GM15510 (cell line): ENCODE results near the gene FXR2.

Source experiments
- POLR2A ChIP-seq: IDR thresholded peaks from 3 replicates; pipeline ENCODE4 v1.6.1; 2011; ENCODE audit warnings: borderline replicate concordance; ENCODE audit not compliant: insufficient read length; ENCODE audit errors: extremely low read depth

FXR2 gene

GRCh38 chr17:7583253-7584109 is 31.2 kb downstream of the FXR2 start, which contains the start of gene MPDU1:
TSS of gene MPDU1 (plus strand) at chr17:7583852. CDS start at chr17:7583863, 11 bp downstream.
- TF ChIP-seq POLR2A: peak; percentile 85

GRCh38 chr17:7582396-7583252 is 32.1 kb downstream of the FXR2 start:
- TF ChIP-seq POLR2A: no peak

DNA sequence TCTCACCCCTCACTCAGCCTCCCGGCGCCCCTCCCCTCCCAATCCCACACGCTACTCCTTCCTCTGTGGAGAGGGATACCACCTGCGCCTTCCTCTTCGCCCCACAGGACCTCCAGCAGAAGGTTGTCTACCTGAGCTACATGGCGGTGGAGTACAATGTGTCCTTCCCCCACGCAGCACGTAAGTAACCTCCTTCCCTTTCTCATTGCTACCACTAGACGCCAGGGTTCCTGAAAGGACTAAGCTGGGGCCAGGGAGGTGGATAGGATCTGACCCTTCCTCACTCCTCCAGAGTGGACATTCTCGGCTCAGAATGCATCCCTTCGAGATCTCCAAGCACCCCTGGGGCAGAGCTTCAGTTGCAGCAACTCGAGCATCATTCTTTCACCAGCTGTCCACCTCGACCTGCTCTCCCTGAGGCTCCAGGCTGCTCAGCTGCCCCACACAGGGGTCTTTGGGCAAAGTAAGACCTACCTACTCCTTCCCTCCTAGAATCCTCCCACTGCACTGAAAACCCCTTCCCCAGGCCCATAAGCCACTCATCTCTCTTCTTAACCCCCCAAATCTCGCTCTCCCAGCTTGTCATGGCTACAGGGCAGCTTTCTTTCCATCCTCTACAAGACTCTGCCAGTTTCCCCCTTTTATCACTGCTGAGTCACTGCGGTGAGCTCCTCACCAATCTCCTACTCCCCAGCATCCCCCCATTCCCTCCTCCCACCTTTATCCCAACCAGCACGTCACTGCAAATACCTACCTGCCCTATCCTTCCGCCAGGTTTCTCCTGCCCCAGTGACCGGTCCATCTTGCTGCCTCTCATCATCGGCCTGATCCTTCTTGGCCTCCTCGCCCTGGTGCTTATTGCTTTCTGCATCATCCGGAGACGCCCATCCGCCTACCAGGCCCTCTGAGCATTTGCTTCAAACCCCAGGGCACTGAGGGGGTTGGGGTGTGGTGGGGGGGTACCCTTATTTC is 33.8 kb downstream of the FXR2 start:
- TF ChIP-seq POLR2A: no peak

DNA sequence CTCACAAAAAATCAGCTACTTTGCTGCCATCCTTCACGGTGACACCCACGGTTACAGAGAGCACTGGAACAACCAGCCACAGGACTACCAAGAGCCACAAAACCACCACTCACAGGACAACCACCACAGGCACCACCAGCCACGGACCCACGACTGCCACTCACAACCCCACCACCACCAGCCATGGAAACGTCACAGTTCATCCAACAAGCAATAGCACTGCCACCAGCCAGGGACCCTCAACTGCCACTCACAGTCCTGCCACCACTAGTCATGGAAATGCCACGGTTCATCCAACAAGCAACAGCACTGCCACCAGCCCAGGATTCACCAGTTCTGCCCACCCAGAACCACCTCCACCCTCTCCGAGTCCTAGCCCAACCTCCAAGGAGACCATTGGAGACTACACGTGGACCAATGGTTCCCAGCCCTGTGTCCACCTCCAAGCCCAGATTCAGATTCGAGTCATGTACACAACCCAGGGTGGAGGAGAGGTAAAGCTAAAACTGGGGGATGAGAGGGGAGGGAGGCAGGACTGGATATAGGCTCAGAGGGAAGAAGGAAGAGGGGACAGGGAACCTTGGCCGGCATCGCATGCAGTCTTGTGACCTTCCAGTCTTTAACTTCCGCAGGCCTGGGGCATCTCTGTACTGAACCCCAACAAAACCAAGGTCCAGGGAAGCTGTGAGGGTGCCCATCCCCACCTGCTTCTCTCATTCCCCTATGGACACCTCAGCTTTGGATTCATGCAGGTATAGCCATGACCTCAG is 34.7 kb downstream of the FXR2 start:
- no peak for TF ChIP-seq POLR2A

DNA sequence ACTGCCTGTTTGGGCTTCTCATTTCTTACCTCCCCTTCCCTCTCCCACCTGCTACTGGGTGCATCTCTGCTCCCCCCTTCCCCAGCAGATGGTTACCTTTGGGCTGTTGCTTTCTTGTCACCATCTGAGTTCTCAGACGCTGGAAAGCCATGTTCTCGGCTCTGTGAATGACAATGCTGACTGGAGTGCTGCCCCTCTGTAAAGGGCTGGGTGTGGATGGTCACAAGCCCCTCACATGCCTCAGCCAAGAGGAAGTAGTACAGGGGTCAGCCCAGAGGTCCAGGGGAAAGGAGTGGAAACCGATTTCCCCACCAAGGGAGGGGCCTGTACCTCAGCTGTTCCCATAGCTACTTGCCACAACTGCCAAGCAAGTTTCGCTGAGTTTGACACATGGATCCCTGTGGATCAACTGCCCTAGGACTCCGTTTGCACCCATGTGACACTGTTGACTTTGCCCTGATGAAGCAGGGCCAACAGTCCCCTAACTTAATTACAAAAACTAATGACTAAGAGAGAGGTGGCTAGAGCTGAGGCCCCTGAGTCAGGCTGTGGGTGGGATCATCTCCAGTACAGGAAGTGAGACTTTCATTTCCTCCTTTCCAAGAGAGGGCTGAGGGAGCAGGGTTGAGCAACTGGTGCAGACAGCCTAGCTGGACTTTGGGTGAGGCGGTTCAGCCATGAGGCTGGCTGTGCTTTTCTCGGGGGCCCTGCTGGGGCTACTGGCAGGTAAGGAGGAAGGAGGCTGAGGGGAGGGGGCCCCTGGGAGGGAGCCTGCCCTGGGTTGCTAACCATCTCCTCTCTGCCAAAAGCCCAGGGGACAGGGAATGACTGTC is 35.5 kb downstream of the FXR2 start, which contains the start of gene CD68:
TSS of gene CD68 (plus strand) at position 638 of the 833 bp plus-strand sequence. CDS start at position 678, 40 bp downstream.
- peak; percentile 58 for TF ChIP-seq POLR2A

- no peak for TF ChIP-seq POLR2A
These were observed 37.1 kb downstream of the FXR2 start for GRCh38 chr17:7577327-7578199.

DNA sequence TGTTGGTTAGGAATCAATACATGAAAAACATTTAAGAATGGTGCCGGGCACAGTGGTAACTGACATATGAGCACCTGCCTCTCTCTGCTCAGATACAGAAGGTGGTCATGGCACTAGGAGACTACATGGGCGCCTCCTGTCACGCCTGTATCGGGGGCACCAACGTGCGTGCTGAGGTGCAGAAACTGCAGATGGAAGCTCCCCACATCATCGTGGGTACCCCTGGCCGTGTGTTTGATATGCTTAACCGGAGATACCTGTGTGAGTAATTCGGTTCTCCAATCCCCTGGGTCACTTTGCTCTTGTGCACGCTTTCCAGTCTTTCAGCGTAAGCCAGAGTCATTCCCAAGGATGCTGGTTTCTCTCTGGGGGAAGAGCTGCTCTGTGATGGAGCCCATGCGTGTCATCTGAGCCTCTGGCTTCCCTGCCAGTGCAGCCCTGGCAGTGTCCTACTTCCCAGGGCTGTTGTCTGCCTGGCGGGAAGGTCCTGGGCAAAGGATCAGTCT is 38.2 kb downstream of the FXR2 start:
- TF ChIP-seq POLR2A: no peak

- no peak for TF ChIP-seq POLR2A
These were observed 38.7 kb downstream of the FXR2 start for GRCh38 chr17:7575959-7576358.

DNA sequence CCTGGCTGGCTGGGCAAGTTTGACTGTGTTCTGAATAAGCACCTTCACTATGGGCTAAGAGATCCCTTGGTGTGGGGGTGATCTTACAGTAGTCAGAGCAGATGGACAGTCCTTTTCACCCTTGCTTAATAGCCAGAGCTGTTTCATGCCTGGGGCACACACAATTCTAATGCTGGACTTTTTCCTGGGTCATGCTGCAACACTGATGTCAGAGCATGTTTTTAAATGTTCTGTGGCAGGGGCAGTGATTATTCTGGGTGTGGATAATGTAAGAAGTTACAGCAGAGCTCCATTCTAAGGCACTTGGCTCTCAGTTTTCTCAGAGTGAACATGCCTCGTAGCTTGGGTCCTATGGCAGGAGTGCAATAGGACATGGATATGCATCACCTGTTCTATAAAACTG is 39.2 kb downstream of the FXR2 start:
- TF ChIP-seq POLR2A: no peak

GRCh38 chr17:7574176-7574953 is 40.3 kb downstream of the FXR2 start:
- no peak for TF ChIP-seq POLR2A
